H1 (cell line): ENCODE results near the gene MAP4K1. TPM values are rescaled to one million over a fixed set of nuclear protein-coding genes. Genes with fewer than 3 reads are reported as not detected.

Experiments
- ASH2L ChIP-seq: fragments of 200-600, 300-600 bp; sonication (generic); IDR thresholded peaks from one replicate; pipeline ENCODE4 v1.7.1; 2017; ENCODE audit warnings: low read length
- CHD7 ChIP-seq: fragments of 300-600 bp; sonication (generic); IDR thresholded peaks from 2 replicates; pipeline ENCODE4 v1.7.1; 2012; ENCODE audit warnings: low read length, moderate library complexity, mild to moderate bottlenecking, inconsistent platforms; ENCODE audit not compliant: insufficient replicate concordance
- EZH2 ChIP-seq: fragments of 200-600 bp; sonication (generic); IDR thresholded peaks from 2 replicates; pipeline ENCODE4 v1.7.1; 2012; ENCODE audit warnings: low read depth, mild to moderate bottlenecking, moderate library complexity, low read length, inconsistent platforms; ENCODE audit not compliant: severe bottlenecking
- MAX ChIP-seq: IDR thresholded peaks from 2 replicates; pipeline ENCODE4 v1.6.1; 2012; ENCODE audit warnings: inconsistent platforms
- RFX5 ChIP-seq: IDR thresholded peaks from 2 replicates; pipeline ENCODE4 v1.6.1; 2011; ENCODE audit warnings: low read depth, low read length, improper control_type of control experiment, borderline replicate concordance
- polyA plus RNA-seq, 7 experiments: library from polyadenylated mRNA; depleted of rRNA in 3 of 7; stranded (reverse) in 5 of 7; unstranded in 2 of 7; fragments of >200 nt in 5 of 7; fragments of 200-250 nt in 2 of 7; gene quantifications; 1 replicate in 5 of 7; 2 replicates in 1 of 7; 4 replicates in 1 of 7; pipeline versions ENCODE4 v1.2.1 to v1.2.3, GENCODE V29; 2011 to 2013; ENCODE audit warnings: missing spikeins in 2 of 7, mixed read lengths in 2 of 7
- total RNA-seq: library from RNA; stranded (reverse); fragmentation: NEBNext Ultra II Directional; extraction: Animal tissue kit (Norgen Biotek cat#: 25700); gene quantifications from 2 replicates; pipeline ENCODE4 v1.2.1, GENCODE V29; 2021

MAP4K1 gene
- total and polyA plus RNA-seq, 2 of the 8 experiments (the other 6 are each of a cell fraction or from before 2014, with no cell fraction given), result 9.0 to 10.4 TPM

GRCh38 chr19:38550376-38550775, 67.4 kb downstream of the MAP4K1 start (continued):
- TF ChIP-seq CHD7, result no peak
- TF ChIP-seq RFX5, result no peak
- TF ChIP-seq ASH2L, result no peak
- TF ChIP-seq EZH2, result no peak
- TF ChIP-seq MAX, result no peak
